GM18526 (cell line): ENCODE measurements around the gene ZEB1.

Experiments used
- POLR2A ChIP-seq: IDR thresholded peaks from 3 replicates; pipeline ENCODE4 v1.6.1; 2011; ENCODE audit not compliant: insufficient read length; ENCODE audit errors: extremely low read depth

Gene ZEB1

DNA sequence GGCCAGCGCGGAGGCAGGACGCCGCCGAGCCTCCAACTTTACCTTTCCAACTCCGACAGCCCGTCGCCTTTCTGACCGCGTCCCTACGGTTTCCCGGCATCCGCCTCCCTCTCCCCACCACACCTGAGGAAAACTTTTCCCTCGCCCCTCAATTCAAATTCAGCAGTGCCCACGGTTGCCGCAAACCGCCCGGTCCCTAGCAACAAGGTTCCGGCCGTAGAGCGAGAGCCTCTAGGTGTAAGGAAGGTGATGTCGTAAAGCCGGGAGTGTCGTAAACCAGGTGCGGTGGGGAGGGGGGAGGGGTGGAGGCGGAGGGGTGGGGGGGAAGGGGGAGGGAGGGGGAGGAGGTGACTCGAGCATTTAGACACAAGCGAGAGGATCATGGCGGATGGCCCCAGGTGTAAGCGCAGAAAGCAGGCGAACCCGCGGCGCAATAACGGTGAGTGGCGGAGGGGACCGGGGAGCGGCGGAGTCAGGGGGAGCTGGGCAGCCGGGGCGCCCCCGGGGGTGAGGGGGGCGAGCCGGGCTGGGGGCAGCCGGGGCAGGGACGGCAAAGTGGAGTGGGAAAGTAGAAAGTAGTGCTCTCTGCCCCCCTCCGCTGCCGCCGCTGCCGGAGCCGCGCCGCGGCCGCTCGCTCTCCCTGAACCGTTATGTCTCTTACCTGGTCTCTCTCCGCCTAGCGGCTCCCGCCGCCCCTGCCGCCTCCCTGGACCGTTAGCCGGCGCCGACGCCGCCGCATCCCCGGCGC, at the start of gene ZEB1:
ZEB1 (plus strand) TSS at position 363 of the 748 bp plus-strand sequence; CDS start at position 382, 19 bp downstream.
- peak; percentile 73 for TF ChIP-seq POLR2A

DNA sequence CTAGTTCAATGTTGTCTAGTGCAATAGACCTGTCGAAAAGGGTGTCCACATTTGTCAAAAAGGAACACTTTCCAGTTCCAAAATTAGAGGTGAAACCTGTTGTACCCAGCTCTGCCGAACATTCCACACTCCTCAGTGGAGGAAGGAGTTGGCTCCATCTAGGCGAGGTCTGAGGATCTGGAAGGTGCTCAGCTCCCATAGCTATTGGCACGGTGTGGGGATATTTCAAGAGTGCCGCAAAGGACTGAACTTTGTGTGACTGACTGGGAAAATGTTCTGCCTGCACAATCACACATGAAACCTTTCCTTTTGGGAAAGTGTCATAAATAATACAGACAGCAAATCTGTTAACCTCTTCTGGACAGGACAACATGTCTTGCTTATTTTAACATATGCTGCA, 48.1 kb upstream of the ZEB1 start:
- TF ChIP-seq POLR2A, result no peak

DNA sequence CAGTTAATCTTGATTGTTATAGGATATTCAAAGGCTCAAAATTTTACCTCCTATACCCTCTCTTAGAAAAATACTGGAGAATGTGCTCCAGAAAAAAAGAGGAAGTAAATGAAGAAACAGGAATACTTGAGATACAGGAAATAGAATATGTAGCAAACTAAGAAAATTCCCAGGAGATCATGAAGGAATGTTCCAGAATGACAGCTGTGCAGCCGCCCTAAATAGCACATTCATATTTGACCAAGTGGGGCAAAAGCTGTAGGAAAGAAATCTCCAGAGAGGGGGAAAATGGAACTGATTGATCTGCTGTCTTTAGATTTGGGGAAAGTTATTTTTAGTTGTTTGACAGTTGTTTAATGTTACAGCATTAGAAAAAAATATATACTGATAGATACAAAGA, 46.2 kb upstream of the ZEB1 start:
- no peak for TF ChIP-seq POLR2A

DNA sequence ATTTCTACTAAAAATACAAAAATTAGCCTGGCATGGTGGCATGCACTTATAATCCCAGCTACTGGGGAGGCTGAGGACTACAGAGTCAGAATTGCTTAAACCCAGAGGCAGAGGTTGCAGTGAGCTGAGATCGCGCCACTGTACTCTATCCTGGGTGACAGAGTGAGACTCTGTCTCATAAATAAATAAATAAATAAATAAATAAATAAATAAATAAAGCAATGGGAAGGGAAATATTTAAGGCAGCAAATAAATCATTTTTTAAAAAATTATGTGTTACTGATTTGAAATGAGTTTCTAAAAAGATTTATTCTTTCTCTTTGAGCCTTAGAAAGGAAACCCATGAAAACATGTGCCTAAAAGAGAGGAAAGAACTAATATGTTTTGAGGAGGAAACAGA, 45.2 kb upstream of the ZEB1 start:
- no peak for TF ChIP-seq POLR2A

DNA sequence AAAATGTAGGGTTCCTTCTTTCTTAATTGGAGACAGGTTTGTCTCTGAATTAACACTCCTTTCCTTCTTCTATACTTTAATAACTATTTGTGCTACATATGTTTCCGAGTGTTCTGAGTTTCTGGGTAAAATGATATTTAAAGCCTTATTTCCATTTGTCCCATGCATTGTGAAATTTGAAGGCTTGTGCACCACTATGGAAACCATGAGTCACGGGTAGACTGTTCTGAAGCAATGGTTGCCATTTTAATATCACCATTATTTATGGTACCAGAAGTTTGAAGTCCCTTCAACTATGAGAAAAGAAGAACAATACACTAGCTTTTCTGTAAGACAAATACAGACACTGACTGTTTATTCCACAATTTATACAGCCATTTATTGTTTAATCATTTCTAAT, 44.7 kb upstream of the ZEB1 start:
- no peak for TF ChIP-seq POLR2A

DNA sequence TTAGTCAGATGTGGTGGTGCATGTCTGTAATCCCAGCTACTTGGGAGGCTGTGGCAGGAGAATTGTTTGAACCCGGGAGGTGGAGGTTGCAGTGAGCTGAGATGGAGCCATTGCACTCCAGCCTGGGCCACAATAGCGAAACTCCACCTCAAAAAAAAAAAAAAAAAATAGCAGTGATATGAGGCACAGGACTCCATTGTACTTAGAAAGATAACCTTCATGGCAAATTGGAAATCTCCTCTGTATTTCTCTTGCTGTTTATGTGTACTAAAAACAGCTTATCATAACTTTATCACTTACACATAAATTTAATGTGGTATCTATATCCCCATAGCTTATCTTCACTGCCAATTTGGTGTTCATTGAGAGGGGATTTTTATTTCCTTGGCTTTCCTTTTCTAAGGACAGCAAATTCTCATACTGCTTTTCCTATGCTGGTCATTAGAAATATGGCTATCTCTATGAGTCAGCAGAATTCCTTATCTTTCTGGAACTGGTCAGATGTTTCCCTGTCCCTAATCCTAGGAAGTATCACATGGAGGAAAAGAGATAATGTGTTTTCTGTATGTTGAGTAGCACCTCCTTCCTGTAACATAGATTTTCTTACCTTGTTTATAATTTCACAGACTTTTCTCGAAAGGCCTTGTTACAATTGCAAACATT, 40.6 kb upstream of the ZEB1 start:
- TF ChIP-seq POLR2A, result no peak

DNA sequence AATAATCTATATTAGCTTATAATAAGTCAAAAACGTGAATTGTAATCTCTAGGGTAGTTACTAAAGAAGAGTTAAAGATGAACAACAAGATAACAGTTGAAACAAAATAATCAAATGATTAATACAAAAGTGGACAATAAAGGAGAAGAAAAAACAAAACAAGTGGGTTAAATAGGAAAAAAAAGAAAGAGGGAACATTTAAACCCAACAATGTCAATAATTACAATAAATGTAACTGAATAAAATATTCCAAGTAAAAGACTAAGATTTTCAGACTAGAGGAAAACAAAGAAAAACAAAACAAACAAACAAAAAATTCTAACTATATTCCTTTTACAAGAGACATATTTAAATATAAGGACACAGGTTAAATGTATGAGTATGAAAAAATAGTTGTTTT, 38.0 kb upstream of the ZEB1 start:
- no peak for TF ChIP-seq POLR2A

DNA sequence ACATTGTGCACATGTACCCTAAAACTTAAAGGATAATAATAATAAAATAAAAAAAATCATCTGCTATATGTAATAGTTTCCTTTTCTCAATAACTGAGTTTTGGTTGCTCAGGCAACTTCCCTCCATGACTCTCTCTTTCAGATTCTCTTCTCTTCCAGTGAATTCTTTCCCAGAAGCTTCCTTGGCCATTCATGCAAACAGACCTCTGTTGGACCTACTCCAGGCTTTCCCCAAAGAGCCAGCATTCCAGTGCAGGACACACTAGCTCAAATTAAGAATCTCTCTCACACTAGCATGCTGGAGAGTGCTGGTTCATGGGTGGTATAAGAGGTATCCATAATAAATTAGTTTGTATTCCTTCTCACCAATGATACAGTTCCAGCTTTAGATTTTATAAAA, 31.0 kb upstream of the ZEB1 start:
- no peak for TF ChIP-seq POLR2A

DNA sequence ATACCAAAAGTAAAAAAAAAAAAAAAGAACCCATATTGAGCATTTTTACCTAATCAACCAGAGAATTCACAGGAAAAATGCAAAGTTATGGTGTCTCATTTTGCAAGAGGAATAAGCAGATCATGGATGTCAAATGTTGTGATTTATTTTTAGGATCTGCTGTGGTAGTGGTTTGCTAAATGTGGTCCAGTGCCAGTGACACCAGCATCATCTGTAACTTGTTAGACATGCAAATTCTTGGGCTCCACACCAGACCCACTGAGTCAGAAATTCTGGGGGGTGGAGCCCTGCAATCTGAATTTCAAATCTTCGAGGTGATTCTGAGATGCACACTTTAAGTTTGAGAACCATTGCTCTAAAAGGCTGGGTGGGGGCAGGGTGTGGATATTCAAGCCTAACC, 30.1 kb upstream of the ZEB1 start:
- TF ChIP-seq POLR2A, result no peak

DNA sequence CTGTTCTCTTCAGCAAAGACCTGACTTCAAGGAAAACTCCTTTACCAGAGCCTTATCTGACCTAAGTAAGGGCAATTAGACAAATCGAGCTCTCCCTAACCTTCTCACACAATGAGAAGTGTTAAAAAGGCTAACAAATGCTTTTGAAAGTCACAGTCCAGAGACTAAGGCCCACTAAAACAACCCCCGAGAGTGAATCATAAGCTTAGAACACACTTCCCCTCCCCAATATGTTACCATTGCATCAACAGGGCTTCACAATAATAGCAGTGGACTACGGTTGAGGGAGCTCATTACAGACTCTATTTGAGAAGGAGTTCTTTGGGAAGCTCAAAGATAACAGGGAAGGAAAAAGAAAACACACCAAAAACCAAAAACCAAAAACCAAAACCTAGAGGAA, 28.6 kb upstream of the ZEB1 start:
- TF ChIP-seq POLR2A, result no peak

DNA sequence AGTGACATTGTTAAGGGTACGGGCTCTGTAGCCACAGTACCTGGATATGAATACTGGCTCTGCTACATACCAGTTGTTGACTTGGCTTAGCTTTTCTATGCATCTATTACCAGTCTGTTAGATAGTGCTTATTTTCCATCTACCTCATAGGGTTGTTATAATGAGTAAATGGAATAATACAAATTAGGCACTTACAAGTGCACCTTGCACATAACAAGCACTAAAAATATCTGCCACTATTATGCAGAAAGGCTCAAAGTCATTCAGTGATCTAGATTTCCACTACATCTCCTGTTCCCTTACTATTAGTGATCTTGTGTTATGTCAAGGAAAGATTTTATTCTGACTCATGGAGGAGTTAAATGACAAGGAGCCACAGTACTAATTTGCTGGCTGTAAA, 27.9 kb upstream of the ZEB1 start:
- TF ChIP-seq POLR2A, result no peak

DNA sequence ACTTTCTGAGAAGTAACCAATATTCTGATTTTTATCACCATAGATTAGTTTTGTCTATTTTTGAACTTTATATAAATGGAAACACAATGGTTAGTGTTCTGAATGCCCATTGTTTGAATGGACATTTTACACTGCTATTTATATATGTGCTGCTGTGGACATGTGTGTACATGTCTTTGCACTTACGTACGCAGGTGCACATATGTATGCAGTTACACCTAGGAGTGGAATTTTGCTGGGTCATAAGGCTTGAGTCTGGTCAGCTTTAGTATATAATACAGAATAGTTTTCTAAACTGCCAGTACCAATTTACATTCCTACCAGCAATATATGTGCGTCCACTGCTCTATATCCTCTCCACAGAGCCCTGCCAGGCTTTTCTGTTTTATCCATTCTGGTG, 24.5 kb upstream of the ZEB1 start:
- TF ChIP-seq POLR2A, result no peak

DNA sequence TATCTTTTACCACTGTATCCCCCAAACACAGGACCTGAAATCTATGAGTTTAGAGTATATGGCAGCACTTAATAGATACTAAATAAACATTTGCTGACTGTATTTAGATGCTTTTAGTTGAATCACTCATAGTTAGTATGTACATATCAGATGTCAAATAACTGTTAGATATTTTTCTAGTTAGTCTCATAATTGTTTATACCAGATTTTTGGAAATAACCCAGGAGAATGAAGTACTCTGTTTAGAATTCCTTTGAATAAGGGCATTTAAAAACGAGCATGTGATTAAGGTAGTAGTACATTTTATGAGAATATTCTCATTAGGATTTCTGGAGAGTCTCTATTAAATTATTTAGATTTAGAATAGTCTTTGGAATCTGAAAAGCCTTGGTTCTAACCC, 22.3 kb upstream of the ZEB1 start:
- TF ChIP-seq POLR2A, result no peak

DNA sequence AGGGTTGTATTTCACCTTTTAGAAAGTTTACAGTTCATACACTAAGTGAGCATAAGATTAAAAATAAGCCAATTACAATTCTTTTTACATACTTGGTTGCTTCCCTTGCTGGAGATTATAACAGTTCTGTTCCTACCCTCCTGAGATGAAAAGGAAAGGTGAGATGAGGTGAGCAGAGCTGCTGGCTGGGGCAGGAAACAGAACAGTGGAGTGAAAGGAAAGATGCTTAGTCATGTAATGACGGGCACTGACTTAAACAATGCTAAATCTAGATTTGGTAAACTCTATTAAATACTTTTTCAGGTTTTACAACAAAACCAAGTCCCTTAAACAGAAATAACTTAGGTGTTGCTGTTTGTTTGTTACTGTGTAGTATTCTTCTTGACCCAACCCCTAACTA, 19.9 kb upstream of the ZEB1 start:
- TF ChIP-seq POLR2A, result no peak

DNA sequence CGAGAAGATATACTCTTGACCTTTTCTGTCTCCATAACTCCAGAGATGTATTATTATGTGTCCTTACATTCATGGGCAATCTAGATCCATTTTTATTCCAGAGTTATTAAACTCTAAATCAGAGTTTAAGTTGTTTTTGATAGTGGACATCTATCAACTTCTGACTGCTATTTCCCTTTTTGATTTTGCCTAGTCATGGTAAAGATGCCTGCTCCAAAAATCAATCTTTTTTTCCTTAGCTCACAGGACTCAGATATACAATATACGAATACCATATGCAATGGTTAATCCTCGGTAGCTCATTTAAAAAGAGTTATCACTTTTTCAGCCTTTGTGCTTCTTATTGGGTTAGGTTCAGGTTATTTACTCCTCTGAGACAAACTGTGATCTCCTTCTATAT, 15.8 kb upstream of the ZEB1 start:
- no peak for TF ChIP-seq POLR2A

DNA sequence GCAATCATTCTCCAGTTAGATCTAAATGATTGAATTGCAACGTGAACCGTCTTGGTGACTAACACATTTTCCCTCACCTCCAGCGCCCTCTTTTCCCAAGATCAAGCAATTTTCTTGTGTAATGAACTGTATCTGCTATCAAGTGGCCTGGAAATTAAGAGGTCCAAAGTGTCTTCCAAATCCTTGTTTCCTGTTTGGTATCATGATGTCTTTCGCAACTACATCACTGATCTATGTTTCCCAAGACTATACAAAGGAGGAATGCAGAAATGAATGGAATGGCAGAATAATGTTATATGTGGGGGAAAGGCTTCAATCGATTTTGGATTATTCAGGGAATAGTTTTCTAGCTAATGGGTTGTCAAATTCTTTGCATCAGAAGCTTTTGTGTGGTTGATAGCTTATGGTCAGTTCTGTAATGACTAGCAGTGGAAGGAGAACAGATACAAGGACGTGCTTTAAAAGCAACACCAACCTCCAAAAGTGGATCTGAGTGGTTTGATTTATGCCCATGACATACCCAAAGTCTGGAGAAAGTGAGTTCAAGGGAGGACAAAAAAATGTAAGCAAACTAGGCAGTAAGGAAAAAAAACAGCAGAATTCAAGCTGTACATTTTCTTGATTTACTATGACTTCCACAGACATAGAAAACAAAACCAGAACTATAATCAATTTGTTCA, 14.6 kb upstream of the ZEB1 start:
- TF ChIP-seq POLR2A, result no peak
